GM06990 (cell line): ENCODE measurements around the gene SLFN14.
"Not testable (repeated sequence)": the region's sequence is repeated elsewhere in the genome, so short reads cannot be mapped to it uniquely, and the experiment has no call there.

Experiments used
- DNase-seq: peaks from one replicate; pipeline ENCODE4 v3.0.0-alpha.2; 2011; ENCODE audit not compliant: insufficient read length; ENCODE audit errors: extremely low read depth
- H3K27me3 ChIP-seq: replicated peaks from 2 replicates; pipeline ENCODE4 v1.6.0; 2011; ENCODE audit warnings: low read length; ENCODE audit not compliant: control insufficient read depth, insufficient read depth
- H3K36me3 ChIP-seq: 2 replicates; pipeline ENCODE4 v1.5.1; 2011; ENCODE audit warnings: low read length; ENCODE audit not compliant: control insufficient read depth, insufficient read depth
- H3K4me3 ChIP-seq: replicated peaks from 2 replicates; pipeline ENCODE4 v1.5.1; 2011; ENCODE audit warnings: low read depth, mild to moderate bottlenecking, control low read depth, low read length
- TF ChIP-seq, protein P1 (sequence below): IDR thresholded peaks from 2 replicates; pipeline ENCODE4 v1.5.1; 2011; ENCODE audit warnings: low read length, control low read depth, mild to moderate bottlenecking, inconsistent platforms; ENCODE audit not compliant: insufficient read depth, poor library complexity, severe bottlenecking

Gene SLFN14

DNA sequence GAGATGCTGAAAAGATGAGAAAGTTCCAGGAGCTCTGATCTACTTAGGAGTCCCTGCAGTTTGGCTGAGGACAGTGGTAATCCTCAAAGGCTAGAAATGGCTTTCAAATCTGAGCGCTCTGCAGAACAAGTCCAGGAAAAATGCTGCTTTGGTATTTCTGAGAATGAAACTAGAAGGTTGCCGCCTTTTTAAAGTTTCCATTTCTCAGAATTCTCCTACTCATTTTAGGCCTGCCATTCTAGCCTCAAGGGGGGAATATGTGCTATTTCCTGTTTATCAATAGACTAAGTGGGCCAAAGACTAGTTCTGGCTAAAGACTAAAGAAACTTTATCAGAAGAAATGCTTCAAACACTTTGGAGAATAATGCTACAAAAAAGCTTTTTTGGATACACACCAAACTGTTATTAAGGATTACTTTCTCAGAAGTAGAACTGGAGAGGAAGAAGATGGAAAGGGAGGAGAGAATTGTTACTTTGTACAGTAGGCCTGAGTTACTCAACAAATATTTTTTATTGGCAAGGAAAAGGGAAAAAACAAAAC is 22.9 kb downstream of the SLFN14 start, which contains the start of gene SLFN12L:
TSS of gene SLFN12L (minus strand) at position 78 of the 541 bp plus-strand sequence. CDS start 15,314 bp downstream, outside the sequence.
- H3K4me3 ChIP-seq: peak within 1 kb of the TSS; percentile 47
- no peaks in the 10 kb centered on the region for H3K36me3 ChIP-seq
- peak; percentile 36 for DNase-seq
- TF ChIP-seq, protein P1, sequence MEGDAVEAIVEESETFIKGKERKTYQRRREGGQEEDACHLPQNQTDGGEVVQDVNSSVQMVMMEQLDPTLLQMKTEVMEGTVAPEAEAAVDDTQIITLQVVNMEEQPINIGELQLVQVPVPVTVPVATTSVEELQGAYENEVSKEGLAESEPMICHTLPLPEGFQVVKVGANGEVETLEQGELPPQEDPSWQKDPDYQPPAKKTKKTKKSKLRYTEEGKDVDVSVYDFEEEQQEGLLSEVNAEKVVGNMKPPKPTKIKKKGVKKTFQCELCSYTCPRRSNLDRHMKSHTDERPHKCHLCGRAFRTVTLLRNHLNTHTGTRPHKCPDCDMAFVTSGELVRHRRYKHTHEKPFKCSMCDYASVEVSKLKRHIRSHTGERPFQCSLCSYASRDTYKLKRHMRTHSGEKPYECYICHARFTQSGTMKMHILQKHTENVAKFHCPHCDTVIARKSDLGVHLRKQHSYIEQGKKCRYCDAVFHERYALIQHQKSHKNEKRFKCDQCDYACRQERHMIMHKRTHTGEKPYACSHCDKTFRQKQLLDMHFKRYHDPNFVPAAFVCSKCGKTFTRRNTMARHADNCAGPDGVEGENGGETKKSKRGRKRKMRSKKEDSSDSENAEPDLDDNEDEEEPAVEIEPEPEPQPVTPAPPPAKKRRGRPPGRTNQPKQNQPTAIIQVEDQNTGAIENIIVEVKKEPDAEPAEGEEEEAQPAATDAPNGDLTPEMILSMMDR: no peak
- H3K27me3 ChIP-seq: no peaks in the 10 kb centered on the region

DNA sequence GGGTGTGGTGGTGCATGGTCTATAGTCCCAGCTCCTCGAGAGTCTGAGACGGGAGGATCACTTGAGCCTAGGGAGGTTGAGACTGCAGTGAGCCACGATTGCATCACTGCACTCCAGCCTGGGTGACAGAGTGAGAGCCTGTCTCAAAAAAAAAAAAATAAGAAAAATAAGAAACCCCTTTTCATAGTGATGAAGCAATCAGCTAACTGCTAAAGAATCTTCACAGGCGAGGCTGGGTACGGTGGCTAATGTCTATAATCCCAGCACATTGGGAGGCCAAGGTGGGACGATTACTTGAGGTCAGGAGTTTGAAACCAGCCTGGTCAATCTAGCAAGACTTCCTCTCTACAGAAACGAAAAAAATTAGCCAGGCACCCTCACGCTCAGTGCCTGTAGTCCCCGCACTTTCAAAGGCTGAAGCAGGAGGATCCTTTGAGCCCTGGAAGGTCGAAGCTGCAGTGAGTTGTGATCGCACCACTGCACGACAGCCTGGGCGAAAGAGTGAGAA is 23.9 kb downstream of the SLFN14 start:
- Histone ChIP-seq H3K4me3 (peak overlapping the region; percentile 47), H3K27me3 (no peaks in the 10 kb centered on the region), H3K36me3 (no peaks in the 10 kb centered on the region)
- TF ChIP-seq, protein P1: no peak
- peak; percentile 24 for DNase-seq

DNA sequence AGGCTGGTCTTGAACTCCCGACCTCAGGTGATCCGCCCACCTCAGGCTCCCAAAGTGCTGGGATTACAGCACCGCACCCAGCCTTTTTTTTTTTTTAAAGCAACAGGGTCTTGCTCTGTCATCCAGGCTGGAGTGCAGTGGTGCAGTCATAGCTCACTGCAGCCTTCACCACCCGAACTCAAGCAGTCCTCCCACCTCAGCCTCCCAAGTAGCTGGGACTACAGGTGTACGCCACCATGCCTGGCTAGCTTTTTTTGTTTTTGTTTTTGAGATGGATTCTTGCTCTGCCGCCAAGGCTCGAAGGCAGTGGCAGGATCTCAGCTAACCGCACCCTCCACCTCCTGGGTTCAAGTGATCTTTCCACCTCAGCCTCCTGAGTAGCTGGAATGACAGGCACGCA is 25.2 kb downstream of the SLFN14 start:
- not testable (repeated sequence) for H3K27me3 ChIP-seq, DNase-seq, H3K36me3 ChIP-seq
- peak overlapping the region; percentile 8; the same call in 1 of the 2 replicates for H3K4me3 ChIP-seq

DNA sequence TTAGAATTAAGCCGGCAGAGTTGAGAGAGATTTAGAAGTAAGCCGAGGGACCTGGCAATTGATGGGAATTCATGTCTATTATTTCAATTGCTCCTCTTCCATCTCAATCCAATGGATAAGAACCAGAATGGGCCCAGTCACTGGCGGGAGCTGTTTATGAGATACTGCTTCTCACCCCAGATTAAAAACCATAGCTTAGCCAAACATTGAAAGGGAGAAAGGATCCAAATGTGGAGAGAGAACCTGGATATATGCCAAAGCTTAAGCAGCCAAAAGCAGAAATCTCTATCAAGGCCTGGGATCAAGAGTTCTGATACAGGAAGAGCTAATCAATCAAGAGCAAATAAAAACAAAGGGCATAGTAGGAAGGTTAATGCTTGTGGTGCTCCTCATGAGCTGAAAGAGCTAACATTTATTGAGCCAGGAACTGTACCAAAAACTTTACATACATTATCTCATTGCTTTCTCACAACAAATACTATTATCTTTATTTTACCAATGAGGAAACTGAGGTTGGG is 26.0 kb downstream of the SLFN14 start:
- H3K4me3 ChIP-seq: no peak overlapping the region
- no peak for DNase-seq
- TF ChIP-seq, protein P1: no peak
- no peaks in the 10 kb centered on the region for H3K27me3 ChIP-seq
- no peaks in the 10 kb centered on the region for H3K36me3 ChIP-seq

DNA sequence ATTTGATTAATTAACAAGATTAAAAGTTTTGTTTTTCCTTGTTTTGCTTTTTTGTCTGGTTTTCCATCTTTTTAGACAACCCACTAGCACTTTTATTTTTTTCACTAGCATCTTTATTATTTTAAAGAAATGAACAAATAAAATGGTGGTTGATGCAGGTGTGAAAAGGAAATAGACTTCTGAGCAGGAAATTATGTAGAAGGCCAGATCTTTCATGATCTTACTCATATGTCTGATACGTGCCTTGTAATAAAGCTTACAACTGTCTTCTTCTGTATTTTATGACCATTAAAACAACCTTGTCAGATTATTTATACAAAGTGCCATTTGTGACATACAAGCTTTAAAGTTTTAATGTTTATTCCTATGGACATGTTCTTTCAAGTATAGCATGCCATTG is 29.5 kb downstream of the SLFN14 start:
- Histone ChIP-seq H3K4me3 (no peak overlapping the region), H3K36me3 (no peaks in the 10 kb centered on the region), H3K27me3 (no peaks in the 10 kb centered on the region)
- TF ChIP-seq, protein P1: no peak
- no peak for DNase-seq

DNA sequence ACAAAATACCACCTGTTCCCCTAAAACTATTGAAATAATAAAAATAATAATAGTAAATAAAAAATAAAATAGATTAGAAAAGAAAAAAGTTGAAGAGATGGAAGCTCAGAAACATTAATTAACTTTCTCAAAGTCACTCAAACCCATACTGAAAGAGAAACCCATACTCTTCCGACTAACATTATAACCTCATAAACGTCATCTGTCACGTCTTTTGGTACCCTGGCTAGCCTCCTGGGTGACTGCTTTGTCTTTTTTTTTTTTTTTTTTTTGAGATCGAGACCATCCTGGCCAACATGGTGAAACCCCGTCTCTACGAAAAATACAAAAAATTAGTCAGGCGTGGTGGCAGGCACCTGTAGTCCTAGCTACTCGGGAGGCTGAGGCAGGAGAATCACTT is 30.8 kb downstream of the SLFN14 start:
- DNase-seq: no peak
- TF ChIP-seq, protein P1: no peak
- Histone ChIP-seq H3K27me3 (no peaks in the 10 kb centered on the region), H3K4me3 (no peak overlapping the region), H3K36me3 (no peaks in the 10 kb centered on the region)

DNA sequence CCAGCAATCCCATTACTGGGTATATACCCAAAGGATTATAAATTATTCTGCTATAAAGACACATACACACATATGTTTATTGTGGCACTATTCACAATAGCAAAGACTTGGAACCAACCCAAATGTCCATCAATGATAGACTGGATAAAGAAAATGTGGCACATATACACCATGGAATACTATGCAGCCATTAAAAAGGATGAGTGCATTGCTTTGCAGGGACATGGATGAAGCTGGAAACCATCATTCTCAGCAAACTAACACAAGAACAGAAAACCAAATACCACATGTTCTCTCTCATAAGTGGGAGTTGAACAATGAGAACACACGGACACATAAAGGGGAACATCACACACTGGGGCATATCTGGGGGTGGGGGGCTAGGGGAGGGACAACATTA is 31.3 kb downstream of the SLFN14 start:
- H3K4me3 ChIP-seq, H3K36me3 ChIP-seq, H3K27me3 ChIP-seq, DNase-seq: not testable (repeated sequence)
